Natural killer cell (primary cell): ENCODE measurements around the gene AP1S3. TPM values are rescaled to one million over a fixed set of nuclear protein-coding genes. Genes with fewer than 3 reads are reported as not detected.
A peak's percentile ranks its signal among the peaks of the same experiment; 100 is the strongest.
"Not testable (repeated sequence)": the region's sequence is repeated elsewhere in the genome, so short reads cannot be mapped to it uniquely, and the experiment has no call there.

Experiments
- ATAC-seq, 3 donors: fragments of 150-1000 bp in 2 of 3; fragments of 200-7000 bp in 1 of 3; cut with Tn5 transposase; 1 replicate in 1 of 3; 2 replicates in 2 of 3; pipeline ENCODE4 v1.10.0; 2021; ENCODE audit warnings: mild to moderate bottlenecking in 2 of 3, moderate library complexity in 2 of 3
- DNase-seq, 2 donors: peaks; one replicate each; pipeline versions ENCODE4 v3.0.0 to v3.0.0-alpha.2; 2013 to 2021; ENCODE audit warnings: mixed read lengths in 1 of 2
- H3K27ac ChIP-seq: one replicate; pipeline ENCODE4 v1.5.1; 2013; ENCODE audit warnings: mild to moderate bottlenecking, low read length
- H3K27me3 ChIP-seq: one replicate; pipeline ENCODE4 v1.6.1; 2013; ENCODE audit warnings: low read length; ENCODE audit not compliant: control insufficient read depth, insufficient read depth
- H3K36me3 ChIP-seq: one replicate; pipeline ENCODE4 v1.6.1; 2013; ENCODE audit warnings: low read length; ENCODE audit not compliant: control insufficient read depth, insufficient read depth
- H3K4me1 ChIP-seq: one replicate; pipeline ENCODE4 v1.6.1; 2013; ENCODE audit warnings: low read length; ENCODE audit not compliant: control insufficient read depth, insufficient read depth
- H3K4me3 ChIP-seq: one replicate; pipeline ENCODE4 v1.5.1; 2013; ENCODE audit warnings: low read length
- H3K9me3 ChIP-seq: one replicate; pipeline ENCODE4 v1.6.1; 2013; ENCODE audit warnings: low read length; ENCODE audit not compliant: control insufficient read depth, insufficient read depth
- H3K27ac Mint-ChIP-seq, 2 donors: one replicate each; pipeline ENCODE4 v1.8.0; 2022; ENCODE audit warnings: mild to moderate bottlenecking in 2 of 2, mixed read lengths in 2 of 2, moderate library complexity in 1 of 2
- H3K27me3 Mint-ChIP-seq, 2 donors: one replicate each; pipeline ENCODE4 v1.8.0; 2022; ENCODE audit warnings: low read depth in 2 of 2, mixed read lengths in 2 of 2
- H3K36me3 Mint-ChIP-seq: one replicate; pipeline ENCODE4 v1.8.0; 2022; ENCODE audit warnings: mixed read lengths
- H3K4me1 Mint-ChIP-seq, 2 donors: one replicate each; pipeline ENCODE4 v1.8.0; 2022; ENCODE audit warnings: mixed read lengths in 2 of 2
- H3K4me3 Mint-ChIP-seq: one replicate; pipeline ENCODE4 v1.8.0; 2022; ENCODE audit warnings: mild to moderate bottlenecking, moderate library complexity, mixed read lengths
- H3K9me3 Mint-ChIP-seq, 2 donors: one replicate each; pipeline ENCODE4 v1.8.0; 2022; ENCODE audit warnings: mixed read lengths in 2 of 2
- WGBS: methylation state at CpG from one replicate; pipeline ENCODE4 v1.1.7; 2013; ENCODE audit warnings: missing lambda C conversion rate; ENCODE audit not compliant: insufficient coverage; 5-methylcytosine and 5-hydroxymethylcytosine counted together
- intact Hi-C: fragments of 100-400 bp; cut with micrococcal nuclease; formaldehyde crosslinking; loops from one replicate; pipeline ENCODE4 v1.14.2; 2022
- total RNA-seq, 4 donors: library from RNA; stranded (reverse); fragments of 120-200 nt in 1 of 4; gene quantifications; one replicate each; pipeline versions ENCODE4 v1.2.3 to v1.2.4, GENCODE V29; 2013 to 2022
- TF ChIP-seq, protein P1 (sequence below): fragments of 200-600 bp; IDR thresholded peaks from one replicate; pipeline ENCODE4 v1.8.0; 2022; ENCODE audit warnings: antibody characterized with exemption

Gene AP1S3
- total RNA-seq, 3 donors from 2014 or later (not counting 1 experiment from before 2014, with no cell fraction given): 4.5 to 5.2 (median 5.0) TPM

DNA sequence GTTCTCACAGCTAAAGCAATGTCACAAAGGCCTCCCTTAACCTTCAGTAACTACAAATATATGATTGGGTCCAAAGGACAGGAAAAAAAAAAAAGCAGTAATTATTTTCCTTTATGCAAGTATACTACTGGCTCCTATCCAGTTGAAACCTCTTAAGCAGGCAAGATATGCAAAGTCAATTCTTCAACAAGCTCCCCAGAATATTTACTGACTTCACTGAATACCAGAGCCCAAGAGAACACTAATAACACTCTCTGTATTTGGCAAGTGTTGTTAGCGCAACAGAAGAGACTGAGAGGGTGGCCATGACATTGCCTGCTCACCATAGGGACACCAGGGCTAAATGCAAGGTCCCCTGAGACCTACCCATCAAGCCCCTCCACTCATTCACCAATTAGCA is 74.5 kb downstream of the AP1S3 start:
- Mint-ChIP-seq H3K36me3 (no peaks in the 10 kb centered on the region), H3K27ac (peak overlapping the region; percentile 96 to 97), H3K4me3 (peak overlapping the region; percentile 67), H3K9me3 (no peaks in the 10 kb centered on the region), H3K27me3 (no peaks in the 10 kb centered on the region), H3K4me1 (peaks cover 32 to 37% of the 10 kb centered on the region in 2 donors)
- TF ChIP-seq, protein P1, sequence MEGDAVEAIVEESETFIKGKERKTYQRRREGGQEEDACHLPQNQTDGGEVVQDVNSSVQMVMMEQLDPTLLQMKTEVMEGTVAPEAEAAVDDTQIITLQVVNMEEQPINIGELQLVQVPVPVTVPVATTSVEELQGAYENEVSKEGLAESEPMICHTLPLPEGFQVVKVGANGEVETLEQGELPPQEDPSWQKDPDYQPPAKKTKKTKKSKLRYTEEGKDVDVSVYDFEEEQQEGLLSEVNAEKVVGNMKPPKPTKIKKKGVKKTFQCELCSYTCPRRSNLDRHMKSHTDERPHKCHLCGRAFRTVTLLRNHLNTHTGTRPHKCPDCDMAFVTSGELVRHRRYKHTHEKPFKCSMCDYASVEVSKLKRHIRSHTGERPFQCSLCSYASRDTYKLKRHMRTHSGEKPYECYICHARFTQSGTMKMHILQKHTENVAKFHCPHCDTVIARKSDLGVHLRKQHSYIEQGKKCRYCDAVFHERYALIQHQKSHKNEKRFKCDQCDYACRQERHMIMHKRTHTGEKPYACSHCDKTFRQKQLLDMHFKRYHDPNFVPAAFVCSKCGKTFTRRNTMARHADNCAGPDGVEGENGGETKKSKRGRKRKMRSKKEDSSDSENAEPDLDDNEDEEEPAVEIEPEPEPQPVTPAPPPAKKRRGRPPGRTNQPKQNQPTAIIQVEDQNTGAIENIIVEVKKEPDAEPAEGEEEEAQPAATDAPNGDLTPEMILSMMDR: no peak
- no peaks in the 10 kb centered on the region for H3K9me3 ChIP-seq
- intact Hi-C loops: loop anchor here (5.0 kb wide), 1 partner anchor 36 kb away; no protein-coding TSS in a partner anchor
- H3K4me3 ChIP-seq: no peak overlapping the region
- ATAC-seq (no peak), DNase-seq (no peak)
- H3K36me3 ChIP-seq: peaks cover 2% of the 10 kb centered on the region
- H3K27me3 ChIP-seq: no peaks in the 10 kb centered on the region
- H3K27ac ChIP-seq: no peak overlapping the region
- peaks cover 36% of the 10 kb centered on the region for H3K4me1 ChIP-seq
- 100% methylated on average over 1 of the region's 1 CpG for WGBS

DNA sequence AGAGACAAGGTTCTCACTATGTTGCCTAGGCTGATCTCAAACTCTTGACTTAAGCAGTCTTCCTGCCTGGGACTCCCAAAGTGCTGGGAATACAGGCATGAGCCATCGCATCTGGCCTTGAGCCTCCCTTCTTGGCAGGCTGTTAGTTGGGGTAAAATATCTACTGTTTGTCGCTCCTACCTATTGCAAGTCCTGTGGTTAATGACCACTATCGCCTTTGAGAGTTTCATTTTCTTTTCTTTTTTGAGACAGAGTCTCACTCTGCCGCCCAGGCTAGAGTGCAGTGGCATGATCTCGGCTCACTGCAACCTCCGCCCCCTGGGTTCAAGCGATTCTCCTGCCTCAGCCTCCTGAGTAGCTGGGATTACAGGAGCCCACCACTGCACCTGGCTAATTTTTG is 75.6 kb downstream of the AP1S3 start:
- peak overlapping the region; percentile 86 for H3K4me3 Mint-ChIP-seq
- H3K4me1 Mint-ChIP-seq: peaks cover 30 to 36% of the 10 kb centered on the region in 2 donors

DNA sequence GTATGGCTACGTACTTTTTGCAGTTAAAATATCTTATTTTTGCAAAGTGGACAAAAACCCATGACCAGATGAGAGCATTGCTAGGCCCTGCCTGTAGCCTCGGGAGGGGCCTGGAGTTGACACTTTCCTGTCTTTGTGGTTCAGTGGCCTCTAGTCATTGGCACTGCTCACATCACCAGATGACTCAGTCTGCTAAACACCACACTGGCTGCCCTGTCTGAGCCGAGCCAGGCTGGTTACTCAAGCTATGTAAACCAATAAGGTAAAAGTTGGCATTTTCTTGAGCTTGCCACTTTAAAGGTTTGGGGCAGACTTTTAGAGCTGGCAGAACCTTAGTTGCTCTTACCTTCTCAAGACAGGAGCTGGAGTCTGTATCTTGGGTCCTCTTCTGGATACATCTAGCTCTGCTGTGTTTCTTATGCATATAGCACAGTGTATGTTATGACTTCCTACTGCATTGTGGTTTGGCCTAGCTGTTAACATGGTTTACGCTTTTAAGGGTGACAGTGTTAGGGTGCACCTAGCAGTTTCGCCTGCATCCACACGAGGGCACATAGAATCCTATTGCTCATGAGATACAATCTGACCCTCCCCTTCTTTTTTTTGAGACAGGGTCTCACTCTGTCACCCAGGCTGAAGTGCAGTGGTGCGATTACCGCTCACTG is 76.4 kb downstream of the AP1S3 start:
- peaks cover 30 to 39% of the 10 kb centered on the region in 2 donors for H3K4me1 Mint-ChIP-seq
- H3K36me3 Mint-ChIP-seq: no peaks in the 10 kb centered on the region
- no peaks in the 10 kb centered on the region for H3K27me3 Mint-ChIP-seq
- H3K9me3 Mint-ChIP-seq: no peaks in the 10 kb centered on the region
- WGBS: 29% methylated on average over 8 of the region's 8 CpGs
- Histone ChIP-seq H3K4me1 (peaks cover 35% of the 10 kb centered on the region), H3K36me3 (peaks cover 2% of the 10 kb centered on the region), H3K4me3 (peak overlapping the region; percentile 27), H3K27ac (peak overlapping the region; percentile 95), H3K9me3 (no peaks in the 10 kb centered on the region), H3K27me3 (no peaks in the 10 kb centered on the region)
- intact Hi-C loops: loop anchor here (1.0 to 5.0 kb wide), 8 partner anchors 34 to 900 kb away; partner anchors contain the start of genes ACSL3, AP1S3, MRPL44 and WDFY1
- H3K27ac Mint-ChIP-seq: peak overlapping the region; percentile 96 to 97
- ATAC-seq (peak; percentile 83 to 93 (median 89)), DNase-seq (peak; percentile 76 to 80)
- peak overlapping the region; percentile 86 for H3K4me3 Mint-ChIP-seq
- TF ChIP-seq, protein P1: peak; percentile 62

More for the DNA sequence above, 75.6 kb downstream of the AP1S3 start:
- ATAC-seq (peak; percentile 21 to 41 (median 38)), DNase-seq (peak; percentile 25 to 44)
- H3K9me3 ChIP-seq, H3K9me3 Mint-ChIP-seq, H3K27me3 Mint-ChIP-seq, H3K36me3 ChIP-seq, H3K27me3 ChIP-seq, H3K36me3 Mint-ChIP-seq: not testable (repeated sequence)
- Histone ChIP-seq H3K27ac (peak overlapping the region; percentile 95), H3K4me3 (peak overlapping the region; percentile 27), H3K4me1 (peaks cover 35% of the 10 kb centered on the region)
- H3K27ac Mint-ChIP-seq: peak overlapping the region; percentile 96 to 97
- intact Hi-C loops: loop anchor here (1.0 to 5.0 kb wide), 8 partner anchors 34 to 901 kb away; partner anchors contain the start of genes ACSL3, AP1S3, MRPL44 and WDFY1
- 34% methylated on average over 7 of the region's 7 CpGs for WGBS

DNA sequence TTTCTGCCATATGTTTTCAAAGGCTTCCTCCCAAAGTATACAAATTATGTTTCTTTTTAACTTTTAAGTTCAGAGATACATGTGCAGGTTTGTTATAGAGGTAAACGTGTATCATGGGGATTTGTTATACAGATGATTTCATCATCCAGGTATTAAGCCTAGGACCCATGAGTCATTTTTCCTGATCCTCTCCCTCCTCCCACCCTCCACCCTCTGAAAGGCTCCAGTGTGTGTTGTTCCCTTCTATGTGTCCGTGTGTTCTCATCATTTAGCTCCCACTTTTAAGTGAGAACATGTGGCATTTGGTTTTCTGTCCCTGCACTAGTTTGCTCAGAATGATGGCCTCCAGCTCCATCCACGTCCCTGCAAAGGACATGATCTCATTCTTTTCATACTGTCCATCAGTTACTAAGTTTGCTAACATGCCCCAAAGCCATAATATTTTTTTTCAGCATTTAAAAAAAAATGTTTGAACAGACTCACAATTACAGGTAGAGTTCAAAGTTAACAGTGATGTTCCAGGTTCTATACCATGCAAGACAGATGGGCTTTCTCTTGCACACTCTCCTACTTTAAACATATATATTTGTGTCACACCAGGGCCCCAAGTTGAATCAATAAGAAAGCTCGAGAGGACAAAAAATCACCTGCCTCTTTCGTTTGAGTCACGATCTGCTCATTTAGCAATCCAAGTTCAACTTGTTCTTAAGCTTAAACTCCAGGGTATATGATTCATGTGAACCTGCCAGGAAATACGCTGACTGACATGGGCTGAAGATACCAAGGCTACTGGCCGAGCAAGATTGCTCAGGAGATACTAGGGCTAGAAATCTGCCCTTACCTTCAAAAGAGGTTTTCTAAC is 77.6 kb downstream of the AP1S3 start:
- TF ChIP-seq, protein P1: no peak
- H3K36me3 Mint-ChIP-seq: no peaks in the 10 kb centered on the region
- H3K27me3 Mint-ChIP-seq: no peaks in the 10 kb centered on the region
- 76% methylated on average over 7 of the region's 8 CpGs for WGBS
- Histone ChIP-seq H3K9me3 (no peaks in the 10 kb centered on the region), H3K36me3 (peaks cover 2% of the 10 kb centered on the region), H3K4me3 (no peak overlapping the region), H3K27me3 (no peaks in the 10 kb centered on the region), H3K4me1 (peaks cover 35% of the 10 kb centered on the region), H3K27ac (peak overlapping the region; percentile 95)
- no peak for ATAC-seq
- peak overlapping the region; percentile 96 to 97 for H3K27ac Mint-ChIP-seq
- no peaks in the 10 kb centered on the region for H3K9me3 Mint-ChIP-seq
- peaks cover 30 to 41% of the 10 kb centered on the region in 2 donors for H3K4me1 Mint-ChIP-seq
- intact Hi-C loops: loop anchor here (2.0 to 5.0 kb wide), 4 partner anchors 32 to 899 kb away; partner anchors contain the start of genes ACSL3 and MRPL44
- peak overlapping the region; percentile 86 for H3K4me3 Mint-ChIP-seq
- DNase-seq: peak in 1 of 2 donors; percentile 19
